Transverse colon (tissue), 4 donors: Measurements from ENCODE around the gene ZNF280A. TPM values are rescaled to one million over a fixed set of nuclear protein-coding genes. Genes with fewer than 3 reads are reported as not detected.
"Not testable (repeated sequence)": the region's sequence is repeated elsewhere in the genome, so short reads cannot be mapped to it uniquely, and the experiment has no call there.

Source experiments
- DNase-seq: peaks from one replicate; pipeline ENCODE4 v3.0.0-alpha.2; 2019
- H3K27ac ChIP-seq, 4 donors: fragments of 200-600 bp; sonication (generic); 2 replicates each; pipeline ENCODE4 v1.5.1; 2016 to 2018; ENCODE audit warnings: inconsistent platforms in 4 of 4
- H3K27me3 ChIP-seq: fragments of 200-600 bp; sonication (generic); 2 replicates; pipeline ENCODE4 v1.5.1; 2017; ENCODE audit warnings: inconsistent platforms
- H3K36me3 ChIP-seq, 4 donors: fragments of 200-600 bp; sonication (generic); 2 replicates each; pipeline ENCODE4 v1.5.1; 2017 to 2019; ENCODE audit warnings: inconsistent platforms in 4 of 4
- H3K4me1 ChIP-seq, 4 donors: fragments of 200-600 bp; sonication (generic); 2 replicates each; pipeline ENCODE4 v1.5.1; 2017 to 2020; ENCODE audit warnings: inconsistent platforms in 4 of 4
- H3K4me3 ChIP-seq, 4 donors: fragments of 200-600 bp; sonication (generic); 1 replicate in 1 of 4; 2 replicates in 3 of 4; pipeline versions ENCODE4 v1.5.1 to v1.6.1; 2017 to 2019; ENCODE audit warnings: inconsistent platforms in 4 of 4
- H3K9me3 ChIP-seq, 2 donors: fragments of 200-600 bp; sonication (generic); 2 replicates each; pipeline ENCODE4 v1.5.1; 2017 to 2019; ENCODE audit warnings: inconsistent platforms in 2 of 2
- EP300 ChIP-seq: sonication (generic); formaldehyde crosslinking; IDR thresholded peaks from one replicate; pipeline ENCODE4 v1.6.1; 2017; ENCODE audit warnings: antibody characterized with exemption, low read depth
- POLR2A ChIP-seq: fragments of 450-650 bp; IDR thresholded peaks from one replicate; pipeline ENCODE4 v1.6.1; 2016; ENCODE audit warnings: antibody characterized with exemption, mild to moderate bottlenecking, moderate library complexity
- POLR2AphosphoS5 ChIP-seq, 3 donors: sonication (generic); formaldehyde crosslinking; IDR thresholded peaks; one replicate each; pipeline ENCODE4 v1.6.1; 2016; ENCODE audit warnings: antibody characterized with exemption in 3 of 3
- WGBS, 2 donors: methylation state at CpG; one replicate each; pipeline ENCODE4 v1.1.5; 2018; ENCODE audit warnings: low coverage in 1 of 2; 5-methylcytosine and 5-hydroxymethylcytosine counted together
- in situ Hi-C, 4 donors: fragments of 200-750 bp; cut with MboI; loops; one replicate each; pipeline versions ENCODE4 v1.15.0 to v1.15.1; 2017; ENCODE audit warnings: low sequenced_read_pairs in 3 of 4, low pct_ligation_motif_present in 1 of 4, low pct_unique_long_range_greater_than_20kb in 1 of 4
- intact Hi-C: fragments of 100-400 bp; cut with DNase I; formaldehyde crosslinking; loops from one replicate; pipeline ENCODE4 v1.15.1; 2023; ENCODE audit warnings: low total_unique reads
- total RNA-seq, 4 donors: library from RNA; depleted of rRNA; stranded (reverse); fragments of >200 nt; gene quantifications; one replicate each; pipeline ENCODE4 v1.1.0, GENCODE V29; 2016
- TF ChIP-seq, protein P1 (sequence below), 5 experiments: fragments of 200-600 bp in 3 of 5; fragments of 450-650 bp in 2 of 5; sonication (generic) in 3 of 5; IDR thresholded peaks; 1 replicate in 2 of 5; 2 replicates in 3 of 5; pipeline ENCODE4 v1.5.1; 2016 to 2017; ENCODE audit warnings: antibody characterized with exemption in 5 of 5, inconsistent platforms in 3 of 5, mild to moderate bottlenecking in 2 of 5, moderate library complexity in 1 of 5

Gene ZNF280A
- total RNA-seq, 4 donors from 2014 or later = not detected

DNA sequence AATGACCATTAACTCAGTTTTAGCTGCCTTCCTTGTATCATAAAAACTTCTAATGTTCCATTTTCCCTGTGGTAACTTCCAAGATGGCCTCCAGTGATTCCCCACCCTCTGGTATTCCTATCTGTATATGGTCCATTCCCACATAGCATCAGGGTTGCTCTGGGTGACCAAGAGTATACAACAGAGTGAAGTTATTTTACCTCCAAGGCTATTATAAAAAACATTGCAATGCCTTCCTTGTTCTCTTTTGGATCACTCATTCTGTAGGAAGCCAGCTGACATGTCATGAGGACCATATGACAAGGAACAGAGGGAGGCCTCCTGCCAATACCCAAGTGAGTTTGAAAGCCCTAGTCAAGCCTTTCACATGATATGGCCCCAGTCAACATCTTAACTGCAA lies 41.6 kb downstream of the ZNF280A start:
- no peaks in the 10 kb centered on the region for H3K36me3 ChIP-seq
- H3K27ac ChIP-seq = no peak overlapping the region
- in situ Hi-C loops = no loop called here
- intact Hi-C loops = no loop called here
- H3K9me3 ChIP-seq = no peaks in the 10 kb centered on the region
- no peak for DNase-seq
- no peaks in the 10 kb centered on the region for H3K4me1 ChIP-seq
- TF ChIP-seq EP300 (no peak), POLR2A (no peak), POLR2AphosphoS5 (IDR thresholded peaks at IDR 0.05) (no peak)
- TF ChIP-seq, protein P1, sequence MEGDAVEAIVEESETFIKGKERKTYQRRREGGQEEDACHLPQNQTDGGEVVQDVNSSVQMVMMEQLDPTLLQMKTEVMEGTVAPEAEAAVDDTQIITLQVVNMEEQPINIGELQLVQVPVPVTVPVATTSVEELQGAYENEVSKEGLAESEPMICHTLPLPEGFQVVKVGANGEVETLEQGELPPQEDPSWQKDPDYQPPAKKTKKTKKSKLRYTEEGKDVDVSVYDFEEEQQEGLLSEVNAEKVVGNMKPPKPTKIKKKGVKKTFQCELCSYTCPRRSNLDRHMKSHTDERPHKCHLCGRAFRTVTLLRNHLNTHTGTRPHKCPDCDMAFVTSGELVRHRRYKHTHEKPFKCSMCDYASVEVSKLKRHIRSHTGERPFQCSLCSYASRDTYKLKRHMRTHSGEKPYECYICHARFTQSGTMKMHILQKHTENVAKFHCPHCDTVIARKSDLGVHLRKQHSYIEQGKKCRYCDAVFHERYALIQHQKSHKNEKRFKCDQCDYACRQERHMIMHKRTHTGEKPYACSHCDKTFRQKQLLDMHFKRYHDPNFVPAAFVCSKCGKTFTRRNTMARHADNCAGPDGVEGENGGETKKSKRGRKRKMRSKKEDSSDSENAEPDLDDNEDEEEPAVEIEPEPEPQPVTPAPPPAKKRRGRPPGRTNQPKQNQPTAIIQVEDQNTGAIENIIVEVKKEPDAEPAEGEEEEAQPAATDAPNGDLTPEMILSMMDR (IDR thresholded peaks at IDR 0.05) = no peak
- no peaks in the 10 kb centered on the region for H3K27me3 ChIP-seq
- H3K4me3 ChIP-seq = no peak overlapping the region

DNA sequence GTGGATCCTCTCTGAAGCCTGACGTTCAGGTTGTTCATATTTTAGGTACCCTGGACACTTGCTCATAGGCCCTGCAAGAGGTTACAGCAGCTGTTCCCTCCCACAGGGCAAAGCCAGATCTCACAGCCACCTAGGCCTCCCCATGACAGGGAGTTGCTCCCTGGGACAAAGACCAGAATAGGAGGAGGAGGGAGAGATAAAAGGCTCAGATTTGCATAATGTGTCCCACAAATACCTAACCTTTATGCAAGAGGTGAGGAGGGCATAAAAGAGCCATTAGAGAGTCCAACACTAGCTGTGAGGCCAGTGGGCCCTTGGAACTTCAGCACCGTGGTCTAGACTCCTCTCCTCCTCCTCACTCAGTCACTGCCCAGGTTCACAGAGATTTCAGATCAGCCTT lies 45.3 kb downstream of the ZNF280A start:
- TF ChIP-seq, protein P1 (IDR thresholded peaks at IDR 0.05) = no peak
- TF ChIP-seq POLR2A = no peak
- TF ChIP-seq EP300 = no peak
- no peak for TF ChIP-seq POLR2AphosphoS5 (IDR thresholded peaks at IDR 0.05)

DNA sequence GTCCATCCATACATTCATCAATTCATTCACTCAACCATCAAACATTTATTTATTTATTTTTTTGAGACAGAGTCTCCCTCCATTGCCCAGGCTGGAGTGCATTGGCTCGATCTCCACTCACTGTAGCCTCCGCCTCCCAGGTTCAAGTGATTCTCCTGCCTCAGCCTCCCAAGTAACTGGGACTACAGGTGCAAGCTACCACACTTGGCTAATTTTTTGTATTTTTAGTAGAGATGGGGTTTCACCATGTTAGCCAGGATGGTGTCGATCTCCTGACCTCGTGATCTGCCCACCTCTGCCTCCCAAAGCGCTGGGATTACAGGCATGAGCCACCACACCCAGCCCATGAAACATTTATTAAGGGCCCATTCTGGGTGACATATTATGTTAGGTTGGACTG lies 49.0 kb downstream of the ZNF280A start:
- H3K36me3 ChIP-seq, H3K27me3 ChIP-seq, H3K9me3 ChIP-seq, DNase-seq, H3K4me3 ChIP-seq, H3K4me1 ChIP-seq, H3K27ac ChIP-seq, intact Hi-C loops: not testable (repeated sequence)
- in situ Hi-C loops = loop anchor here in 1 of 4 donors (25.0 kb wide), 1 partner anchor 116 kb away; no protein-coding TSS in a partner anchor
- WGBS, 2 donors = 81 to 92% methylated on average over 2 to 5 of the region's 5 CpGs

More for the DNA sequence above, 45.3 kb downstream of the ZNF280A start:
- 29 to 87% methylated on average over 1 to 2 of the region's 2 CpGs for WGBS, 2 donors
- Histone ChIP-seq H3K9me3 (no peaks in the 10 kb centered on the region), H3K27ac (no peak overlapping the region), H3K36me3 (no peaks in the 10 kb centered on the region), H3K4me3 (no peak overlapping the region), H3K4me1 (no peaks in the 10 kb centered on the region), H3K27me3 (no peaks in the 10 kb centered on the region)
- DNase-seq = no peak
- in situ Hi-C loops = loop anchor here in 1 of 4 donors (25.0 kb wide), 1 partner anchor 113 kb away; no protein-coding TSS in a partner anchor
- intact Hi-C loops = no loop called here

DNA sequence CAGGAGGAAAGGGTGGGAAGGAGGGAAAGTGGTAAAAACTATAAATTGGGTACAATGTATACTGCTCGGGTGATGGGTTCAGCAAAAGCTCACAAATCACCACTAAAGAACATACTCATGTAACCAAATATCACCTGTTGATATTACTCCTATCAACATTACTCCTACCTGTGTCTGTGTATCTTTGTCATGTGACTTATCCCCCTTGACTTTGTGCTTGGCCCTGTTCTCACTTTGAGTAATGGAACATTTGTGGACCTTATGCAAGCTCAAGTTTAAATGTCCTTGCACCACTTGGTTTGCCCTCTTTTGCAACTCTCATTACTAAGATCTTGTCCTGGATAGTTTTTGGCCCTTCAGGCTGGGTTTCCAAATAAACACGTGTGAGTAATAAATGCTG lies 50.5 kb downstream of the ZNF280A start:
- in situ Hi-C loops (loop anchor here in 1 of 4 donors (25.0 kb wide), 1 partner anchor 118 kb away; no protein-coding TSS in a partner anchor), intact Hi-C loops (no loop called here)
- Histone ChIP-seq H3K36me3 (no peaks in the 10 kb centered on the region), H3K27ac (no peak overlapping the region), H3K4me1 (no peaks in the 10 kb centered on the region), H3K9me3 (no peaks in the 10 kb centered on the region), H3K27me3 (peaks cover 5% of the 10 kb centered on the region), H3K4me3 (no peak overlapping the region)
- no peak for DNase-seq
- WGBS, 2 donors = 61 to 83% methylated on average over 2 of the region's 2 CpGs
- TF ChIP-seq POLR2AphosphoS5 (IDR thresholded peaks at IDR 0.05) = no peak
- no peak for TF ChIP-seq EP300
- TF ChIP-seq, protein P1 (IDR thresholded peaks at IDR 0.05) = no peak
- TF ChIP-seq POLR2A = no peak

DNA sequence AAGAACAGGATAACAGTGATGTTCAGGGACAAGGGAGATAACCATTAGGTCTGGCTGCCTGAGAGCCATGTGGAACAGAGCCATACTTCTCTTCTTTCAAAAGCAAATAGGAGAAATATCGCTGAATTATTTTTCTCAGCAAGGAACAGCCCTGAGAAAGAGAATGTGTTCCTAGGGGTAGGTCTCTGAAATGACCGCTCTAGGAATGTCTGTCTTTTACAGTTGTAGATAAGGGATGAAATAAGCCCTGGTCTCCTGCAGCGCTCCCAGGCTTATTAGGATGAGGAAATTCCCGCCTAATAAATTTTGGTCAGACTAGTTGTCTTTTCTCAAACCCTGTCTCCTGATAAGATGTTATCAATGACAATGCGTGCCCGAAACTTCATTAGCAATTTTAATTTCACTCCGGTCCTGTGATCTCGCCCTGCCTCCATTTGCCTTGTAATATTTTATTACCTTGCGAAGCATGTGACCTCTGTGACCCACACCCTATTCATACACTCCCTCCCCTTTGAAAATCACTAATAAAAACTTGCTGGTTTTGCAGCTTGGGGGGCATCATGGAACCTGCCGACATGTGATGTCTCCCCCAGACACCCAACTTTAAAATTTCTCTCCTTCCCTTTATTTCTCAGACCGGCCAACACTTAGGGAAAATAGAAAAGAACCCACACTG lies 51.1 kb downstream of the ZNF280A start:
- H3K27me3 ChIP-seq = peaks cover 11% of the 10 kb centered on the region
- H3K4me1 ChIP-seq, DNase-seq, intact Hi-C loops, H3K27ac ChIP-seq, H3K4me3 ChIP-seq, H3K9me3 ChIP-seq, H3K36me3 ChIP-seq: not testable (repeated sequence)
- 78 to 91% methylated on average over 4 to 11 of the region's 11 CpGs for WGBS, 2 donors
- in situ Hi-C loops = loop anchor here in 1 of 4 donors (25.0 kb wide), 1 partner anchor 118 kb away; no protein-coding TSS in a partner anchor
